Omental fat pad (tissue), 4 donors: ENCODE data around the gene SLC26A9. TPM values are rescaled to one million over a fixed set of nuclear protein-coding genes. Genes with fewer than 3 reads are reported as not detected.
"Not testable (repeated sequence)": the region's sequence is repeated elsewhere in the genome, so short reads cannot be mapped to it uniquely, and the experiment has no call there.

Experiments
- ATAC-seq: fragments of 150-250 bp; one replicate; pipeline ENCODE4 v1.9.1; 2016; ENCODE audit warnings: mild to moderate bottlenecking, moderate library complexity; ENCODE audit not compliant: low FRiP score
- DNase-seq: peaks from one replicate; pipeline ENCODE4 v3.0.0-alpha.2; 2019; ENCODE audit warnings: low spot score
- CTCF ChIP-seq, 3 donors: fragments of 450-650 bp; IDR thresholded peaks; one replicate each; pipeline ENCODE4 v1.5.1; 2016 to 2017; ENCODE audit warnings: antibody characterized with exemption in 3 of 3, mild to moderate bottlenecking in 3 of 3, moderate library complexity in 2 of 3
- total RNA-seq, 4 donors: library from RNA; depleted of rRNA; stranded (reverse); fragments of >200 nt; gene quantifications; one replicate each; pipeline ENCODE4 v1.1.0, GENCODE V29; 2016

Gene SLC26A9
- total RNA-seq, 4 donors from 2014 or later: 0.24 to 0.37 TPM; not detected in 2

GRCh38 chr1:205879974-205880373 lies 63.3 kb downstream of the SLC26A9 start:
- TF ChIP-seq CTCF (IDR thresholded peaks at IDR 0.05): no peak

GRCh38 chr1:205878026-205878425 lies 65.2 kb downstream of the SLC26A9 start:
- ATAC-seq: no peak
- DNase-seq: no peak
- no peak for TF ChIP-seq CTCF (IDR thresholded peaks at IDR 0.05)

More at GRCh38 chr1:205879974-205880373, 63.3 kb downstream of the SLC26A9 start:
- DNase-seq (no peak), ATAC-seq (no peak)

- not testable (repeated sequence) for ATAC-seq
Observed at GRCh38 chr1:205873148-205873547, 70.1 kb downstream of the SLC26A9 start.

GRCh38 chr1:205870236-205870635 lies 73.0 kb downstream of the SLC26A9 start:
- no peak for ATAC-seq
- TF ChIP-seq CTCF (IDR thresholded peaks at IDR 0.05): no peak

More at GRCh38 chr1:205873148-205873547, 70.1 kb downstream of the SLC26A9 start:
- DNase-seq: not testable (repeated sequence)

More at GRCh38 chr1:205870236-205870635, 73.0 kb downstream of the SLC26A9 start:
- no peak for DNase-seq

Other genes starting within 250 kb of the SLC26A9 start
- 10 to 100 TPM; 54.8 to 84.8 (median 71.2) TPM for gene NUCKS1, start 193.3 kb downstream of the SLC26A9 start, total RNA-seq
- gene RAB29, start 168.0 kb downstream of the SLC26A9 start, total RNA-seq: 10 to 100 TPM; 14.4 to 26.9 (median 20.0) TPM
- 10 to 100 TPM; 15.3 to 33.1 (median 25.1) TPM for gene SLC41A1, start 130.3 kb downstream of the SLC26A9 start, total RNA-seq
- gene PM20D1, start 93.3 kb downstream of the SLC26A9 start, total RNA-seq: under 1 TPM; 0.19 to 0.74 (median 0.50) TPM
- gene RAB7B, start 59.9 kb upstream of the SLC26A9 start, total RNA-seq: 10 to 100 TPM in 2 of 4 donors, 1 to 10 TPM in 2; 3.2 to 62.0 (median 16.6) TPM
- not detected for gene CTSE, start 80.4 kb upstream of the SLC26A9 start, total RNA-seq
- gene RHEX, start 109.7 kb upstream of the SLC26A9 start, total RNA-seq: 1 to 10 TPM; 1.1 to 5.4 (median 1.8) TPM
- gene AVPR1B, start 173.9 kb upstream of the SLC26A9 start, total RNA-seq: not detected